PC-3 (cell line): Measurements from ENCODE around the gene LRP1B. TPM values are rescaled to one million over a fixed set of nuclear protein-coding genes. Genes with fewer than 3 reads are reported as not detected.
A peak's percentile ranks its signal among the peaks of the same experiment; 100 is the strongest.

Experiments used
- ATAC-seq: fragments of 200-7000 bp; cut with Tn5 transposase; 2 replicates; pipeline ENCODE4 v1.9.1; 2020; ENCODE audit warnings: mild to moderate bottlenecking, moderate library complexity
- BruUV-seq: library from RNA; stranded (reverse); fragments of 400-500 nt; replicated peaks from 2 replicates; lab custom pipeline; 2021; lab: Mats Ljungman, UMichigan
- CTCF ChIA-PET: fragments of 300-600 bp; sonication (Branson Sonifier 250); formaldehyde crosslinking; loops from one replicate; lab custom pipeline; 2022; ENCODE audit warnings: antibody characterized with exemption; lab: Charles Lee
- POLR2A ChIA-PET: fragments of 300-600 bp; sonication (Branson Sonifier 250); formaldehyde crosslinking; loops from one replicate; lab custom pipeline; 2022; ENCODE audit warnings: antibody characterized with exemption; ENCODE audit not compliant: unreplicated experiment; lab: Charles Lee
- DNase-seq: peaks from one replicate; pipeline ENCODE4 v3.0.0-alpha.2; 2015
- H2AFZ ChIP-seq: fragments of 300-600 bp; sonication (generic); 2 replicates; pipeline ENCODE4 v1.6.0; 2016; ENCODE audit warnings: antibody characterized with exemption, low read length
- H3F3A ChIP-seq: fragments of 300-600 bp; sonication (generic); one replicate; pipeline ENCODE4 v1.6.0; 2017; ENCODE audit warnings: antibody characterized with exemption, low read length, control low read depth, mild to moderate bottlenecking; ENCODE audit not compliant: unreplicated experiment
- H3K27ac ChIP-seq: fragments of 300-600 bp; sonication (generic); 2 replicates; pipeline ENCODE4 v1.5.1; 2016; ENCODE audit warnings: mild to moderate bottlenecking, low read length
- H3K27me3 ChIP-seq: fragments of 300-600 bp; sonication (generic); 2 replicates; pipeline ENCODE4 v1.6.1; 2016; ENCODE audit warnings: low read length, mixed read lengths
- H3K36me3 ChIP-seq: fragments of 300-600 bp; sonication (generic); 2 replicates; pipeline ENCODE4 v1.6.1; 2016; ENCODE audit warnings: low read depth, mixed run types, low read length, mixed read lengths
- H3K4me1 ChIP-seq: fragments of 300-600 bp; sonication (generic); 2 replicates; pipeline ENCODE4 v1.5.1; 2016; ENCODE audit warnings: low read length; ENCODE audit not compliant: insufficient read depth
- H3K4me2 ChIP-seq: fragments of 300-600 bp; sonication (generic); 2 replicates; pipeline ENCODE4 v1.6.0; 2016; ENCODE audit warnings: low read length
- H3K4me3 ChIP-seq: fragments of 300-600 bp; sonication (generic); 2 replicates; pipeline ENCODE4 v1.5.1; 2016; ENCODE audit warnings: mild to moderate bottlenecking, low read length, mixed read lengths
- H3K79me2 ChIP-seq: fragments of 300-600 bp; sonication (generic); 2 replicates; pipeline ENCODE4 v1.6.1; 2017; ENCODE audit warnings: low read length, mixed read lengths
- H3K9ac ChIP-seq: fragments of 300-600 bp; sonication (generic); 2 replicates; pipeline ENCODE4 v1.6.0; 2016; ENCODE audit warnings: mild to moderate bottlenecking, low read length
- H3K9me2 ChIP-seq: fragments of 300-600 bp; sonication (generic); replicated peaks from 2 replicates; pipeline ENCODE4 v1.6.1; 2016; ENCODE audit warnings: mixed run types, low read length, mixed read lengths
- H3K9me3 ChIP-seq: fragments of 300-600 bp; sonication (generic); 2 replicates; pipeline ENCODE4 v1.6.1; 2016; ENCODE audit warnings: low read length, mixed read lengths
- H4K20me1 ChIP-seq: fragments of 300-600 bp; sonication (generic); 2 replicates; pipeline ENCODE4 v1.6.1; 2016; ENCODE audit warnings: low read length, mixed read lengths
- CTCF ChIP-seq: fragments of 300-600 bp; sonication (generic); conservative IDR thresholded peaks from 2 replicates; pipeline ENCODE4 v1.5.1; 2017; ENCODE audit warnings: antibody characterized with exemption, low read depth, mild to moderate bottlenecking, low read length
- EZH2 ChIP-seq: fragments of 300-600 bp; sonication (generic); IDR thresholded peaks from one replicate; pipeline ENCODE4 v1.6.1; 2017; ENCODE audit warnings: antibody characterized with exemption, mild to moderate bottlenecking, low read length; ENCODE audit not compliant: unreplicated experiment
- EZH2phosphoT487 ChIP-seq: fragments of 300-600 bp; sonication (generic); IDR thresholded peaks from 2 replicates; pipeline ENCODE4 v1.6.1; 2018; ENCODE audit warnings: mild to moderate bottlenecking, antibody characterized with exemption, low read length, borderline replicate concordance
- intact Hi-C: fragments of 100-400 bp; cut with micrococcal nuclease; formaldehyde crosslinking; loops from 2 replicates; pipeline ENCODE4 v1.9.0; 2023
- total RNA-seq: library from RNA; depleted of rRNA; stranded (reverse); fragments of >200 nt; gene quantifications from 2 replicates; pipeline ENCODE4 v1.2.3, GENCODE V29; 2014

LRP1B gene
- total RNA-seq, 1 experiment from 2014 or later: 0.04 TPM

- no TSS peak for BruUV-seq
- H3K9ac ChIP-seq: no peak overlapping the region
- no peaks in the 10 kb centered on the region for H4K20me1 ChIP-seq
- H2AFZ ChIP-seq: no peak overlapping the region
- H3K79me2 ChIP-seq: no peaks in the 10 kb centered on the region
- ChIA-PET POLR2A (no interaction called here), CTCF (no interaction called here)
- no peak overlapping the region for H3K4me2 ChIP-seq
- no peaks in the 10 kb centered on the region for H3K36me3 ChIP-seq
- no peak for ATAC-seq
- H3K9me2 ChIP-seq: no peaks in the 10 kb centered on the region
- H3K9me3 ChIP-seq: no peaks in the 10 kb centered on the region
- TF ChIP-seq EZH2phosphoT487: no peak
- TF ChIP-seq EZH2: no peak
- no peak for TF ChIP-seq CTCF
- no peaks in the 10 kb centered on the region for H3F3A ChIP-seq
- no peak for DNase-seq
- no peak overlapping the region for H3K4me3 ChIP-seq
- intact Hi-C loops: no loop called here
- no peaks in the 10 kb centered on the region for H3K27me3 ChIP-seq
- H3K4me1 ChIP-seq: no peaks in the 10 kb centered on the region
- H3K27ac ChIP-seq: no peak overlapping the region
These were observed 636.9 kb downstream of the LRP1B start for GRCh38 chr2:141493936-141494335.

- Histone ChIP-seq H3F3A (no peaks in the 10 kb centered on the region), H3K4me3 (no peak overlapping the region), H3K9me2 (no peaks in the 10 kb centered on the region), H3K36me3 (no peaks in the 10 kb centered on the region), H3K9ac (no peak overlapping the region), H3K27me3 (no peaks in the 10 kb centered on the region), H4K20me1 (no peaks in the 10 kb centered on the region), H2AFZ (no peak overlapping the region), H3K9me3 (no peaks in the 10 kb centered on the region), H3K27ac (no peak overlapping the region), H3K4me1 (no peaks in the 10 kb centered on the region), H3K79me2 (no peaks in the 10 kb centered on the region), H3K4me2 (no peak overlapping the region)
- intact Hi-C loops: no loop called here
- no peak for DNase-seq
- TF ChIP-seq EZH2phosphoT487: no peak
- no peak for TF ChIP-seq EZH2
- TF ChIP-seq CTCF: no peak
- CTCF ChIA-PET: no interaction called here
- ATAC-seq: no peak
- POLR2A ChIA-PET: no interaction called here
- BruUV-seq: no TSS peak
These were observed 638.0 kb downstream of the LRP1B start for GRCh38 chr2:141492816-141493215.

- no peak overlapping the region for H3K9ac ChIP-seq
- ChIA-PET CTCF (no interaction called here), POLR2A (no interaction called here)
- H3K27ac ChIP-seq: no peak overlapping the region
- ATAC-seq (peak; percentile 84), DNase-seq (peak; percentile 12)
- H3K36me3 ChIP-seq: no peaks in the 10 kb centered on the region
- no peaks in the 10 kb centered on the region for H3K79me2 ChIP-seq
- H3K4me1 ChIP-seq: no peaks in the 10 kb centered on the region
- H3K4me3 ChIP-seq: no peak overlapping the region
- no peaks in the 10 kb centered on the region for H4K20me1 ChIP-seq
- no peaks in the 10 kb centered on the region for H3K9me3 ChIP-seq
- H3K27me3 ChIP-seq: no peaks in the 10 kb centered on the region
- no TSS peak for BruUV-seq
- intact Hi-C loops: no loop called here
- no peaks in the 10 kb centered on the region for H3K9me2 ChIP-seq
- H2AFZ ChIP-seq: no peak overlapping the region
- H3K4me2 ChIP-seq: no peak overlapping the region
- TF ChIP-seq EZH2: no peak
- TF ChIP-seq EZH2phosphoT487: no peak
- TF ChIP-seq CTCF: no peak
- no peaks in the 10 kb centered on the region for H3F3A ChIP-seq
These were observed 639.9 kb downstream of the LRP1B start for GRCh38 chr2:141490886-141491285.
